ENCODE data around the gene ACSL5. TPM values are rescaled to one million over a fixed set of nuclear protein-coding genes. Genes with fewer than 3 reads are reported as not detected.

The ACSL5 gene
- total and polyA plus RNA-seq, 2 donors (not counting 1 experiment from before 2014, with no cell fraction given), result 31.5 to 36.2 TPM

DNA sequence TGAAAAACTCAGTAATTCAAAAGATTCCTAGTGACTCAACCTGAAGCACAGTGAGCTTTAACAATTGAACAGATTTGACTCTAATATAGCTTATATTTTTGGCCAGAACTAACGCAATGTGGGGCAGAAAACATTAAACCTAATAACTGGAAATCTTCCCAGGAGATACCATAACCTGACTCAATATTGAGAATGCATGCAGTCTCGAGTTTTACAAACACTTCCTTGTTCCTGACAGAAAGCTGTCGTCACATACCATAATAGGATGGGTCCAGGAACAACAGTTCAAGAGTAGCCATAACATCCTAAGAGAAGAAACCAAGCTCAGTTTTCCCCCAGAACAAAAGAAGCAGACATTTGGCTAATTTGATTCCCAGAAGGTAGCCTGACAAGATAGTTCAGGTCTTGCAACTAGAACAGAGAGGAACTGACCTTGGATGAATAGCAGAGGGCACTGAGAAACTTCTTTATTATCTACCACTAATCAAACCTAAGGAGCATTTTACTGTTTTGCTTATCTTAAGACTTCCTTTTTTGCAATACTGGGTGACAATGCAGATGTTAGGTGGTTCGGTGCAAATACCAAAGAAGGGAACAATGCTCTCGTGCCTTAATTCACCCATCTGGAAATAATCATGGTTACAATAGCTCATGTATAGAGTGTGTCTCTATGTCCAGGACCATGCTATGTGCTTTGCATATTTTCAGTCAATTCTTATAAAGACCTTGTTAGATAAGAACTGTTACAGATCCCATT lies 38.6 kb upstream of the ACSL5 start:
- Mint-ChIP-seq H3K4me3 (no peak overlapping the region), H3K27ac (no peak overlapping the region), H3K27me3 (peaks cover 23% of the 10 kb centered on the region), H3K4me1 (peaks cover 3% of the 10 kb centered on the region), H3K9me3 (ENCODE audit: insufficient read depth) (no peaks in the 10 kb centered on the region)
- intact Hi-C loops (cut with micrococcal nuclease), result no loop called here
- no peak overlapping the region for H3K27ac ChIP-seq (ENCODE audit: low read length in 2 of 2)
- H4K20me1 ChIP-seq (ENCODE audit: control insufficient read depth, insufficient read depth, low read length, poor library complexity, severe bottlenecking), result no peaks in the 10 kb centered on the region
- ATAC-seq (ENCODE audit: low read depth), result no peak
- ChIA-PET POLR2A (no interaction called here), CTCF (interaction anchor here (0.7 kb wide), 1 partner anchor 20 kb away, joined by 3 read pairs; no protein-coding TSS in a partner anchor)
- no peaks in the 10 kb centered on the region for H3K9me3 ChIP-seq (ENCODE audit: control extremely low read depth in 1 of 3, control insufficient read depth in 2 of 3, insufficient read depth in 1 of 3, low read length in 2 of 3)
- H2AFZ ChIP-seq (ENCODE audit: insufficient read depth, low read depth, low read length, poor library complexity, severe bottlenecking), result peak overlapping the region; percentile 13
- DNase-seq, result no peak
- no peaks in the 10 kb centered on the region for H3K27me3 ChIP-seq (replicated peaks in 1 of 4; ENCODE audit: control extremely low read depth in 1 of 4, control insufficient read depth in 3 of 4, insufficient read depth in 4 of 4, low read length in 3 of 4)
- no peaks in the 10 kb centered on the region for H3K36me3 ChIP-seq (replicated peaks in 1 of 2; ENCODE audit: control extremely low read depth in 1 of 2, control insufficient read depth in 1 of 2, extremely low read depth in 1 of 2, insufficient read depth in 2 of 2, low read length in 1 of 2)
- TF ChIP-seq, protein P1, sequence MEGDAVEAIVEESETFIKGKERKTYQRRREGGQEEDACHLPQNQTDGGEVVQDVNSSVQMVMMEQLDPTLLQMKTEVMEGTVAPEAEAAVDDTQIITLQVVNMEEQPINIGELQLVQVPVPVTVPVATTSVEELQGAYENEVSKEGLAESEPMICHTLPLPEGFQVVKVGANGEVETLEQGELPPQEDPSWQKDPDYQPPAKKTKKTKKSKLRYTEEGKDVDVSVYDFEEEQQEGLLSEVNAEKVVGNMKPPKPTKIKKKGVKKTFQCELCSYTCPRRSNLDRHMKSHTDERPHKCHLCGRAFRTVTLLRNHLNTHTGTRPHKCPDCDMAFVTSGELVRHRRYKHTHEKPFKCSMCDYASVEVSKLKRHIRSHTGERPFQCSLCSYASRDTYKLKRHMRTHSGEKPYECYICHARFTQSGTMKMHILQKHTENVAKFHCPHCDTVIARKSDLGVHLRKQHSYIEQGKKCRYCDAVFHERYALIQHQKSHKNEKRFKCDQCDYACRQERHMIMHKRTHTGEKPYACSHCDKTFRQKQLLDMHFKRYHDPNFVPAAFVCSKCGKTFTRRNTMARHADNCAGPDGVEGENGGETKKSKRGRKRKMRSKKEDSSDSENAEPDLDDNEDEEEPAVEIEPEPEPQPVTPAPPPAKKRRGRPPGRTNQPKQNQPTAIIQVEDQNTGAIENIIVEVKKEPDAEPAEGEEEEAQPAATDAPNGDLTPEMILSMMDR (IDR thresholded peaks at IDR 0.05), result no peak
- TF ChIP-seq EZH2 (IDR thresholded peaks at IDR 0.05; ENCODE audit: borderline replicate concordance, insufficient read depth, low read depth, low read length, poor library complexity, severe bottlenecking), result no peak
- no peaks in the 10 kb centered on the region for H3K4me1 ChIP-seq (ENCODE audit: control insufficient read depth in 2 of 2, insufficient read depth in 2 of 2, low read length in 2 of 2)
- no peak overlapping the region for H3K4me3 ChIP-seq (ENCODE audit: control extremely low read depth in 1 of 5, extremely low read depth in 1 of 5, insufficient read depth in 1 of 5, low read depth in 2 of 5, low read length in 4 of 5)
- no peak overlapping the region for H3K4me2 ChIP-seq (replicated peaks; ENCODE audit: low read depth, low read length, poor library complexity, severe bottlenecking)
- WGBS (ENCODE audit: insufficient coverage), result 70% methylated on average over 3 of the region's 5 CpGs
- H3K9ac ChIP-seq (ENCODE audit: low read length), result no peak overlapping the region
- H3K79me2 ChIP-seq (ENCODE audit: control insufficient read depth, insufficient read depth, low read length), result no peaks in the 10 kb centered on the region

- no peaks in the 10 kb centered on the region for H3K79me2 ChIP-seq (ENCODE audit: control insufficient read depth, insufficient read depth, low read length)
- no peak overlapping the region for H3K27ac ChIP-seq (ENCODE audit: low read length in 2 of 2)
- no peak overlapping the region for H3K27ac Mint-ChIP-seq
- H3K4me1 ChIP-seq (ENCODE audit: control insufficient read depth in 2 of 2, insufficient read depth in 2 of 2, low read length in 2 of 2), result no peaks in the 10 kb centered on the region
- peaks cover 20% of the 10 kb centered on the region for H3K27me3 Mint-ChIP-seq
- TF ChIP-seq EZH2 (IDR thresholded peaks at IDR 0.05; ENCODE audit: borderline replicate concordance, insufficient read depth, low read depth, low read length, poor library complexity, severe bottlenecking), result no peak
- no peaks in the 10 kb centered on the region for H3K9me3 ChIP-seq (ENCODE audit: control extremely low read depth in 1 of 3, control insufficient read depth in 2 of 3, insufficient read depth in 1 of 3, low read length in 2 of 3)
- no peak overlapping the region for H3K4me2 ChIP-seq (replicated peaks; ENCODE audit: low read depth, low read length, poor library complexity, severe bottlenecking)
- no peaks in the 10 kb centered on the region for H3K27me3 ChIP-seq (replicated peaks in 1 of 4; ENCODE audit: control extremely low read depth in 1 of 4, control insufficient read depth in 3 of 4, insufficient read depth in 4 of 4, low read length in 3 of 4)
- H3K4me3 ChIP-seq (ENCODE audit: control extremely low read depth in 1 of 5, extremely low read depth in 1 of 5, insufficient read depth in 1 of 5, low read depth in 2 of 5, low read length in 4 of 5), result no peak overlapping the region
- H3K9ac ChIP-seq (ENCODE audit: low read length), result no peak overlapping the region
- H3K4me3 Mint-ChIP-seq, result no peak overlapping the region
- intact Hi-C loops (cut with micrococcal nuclease), result no loop called here
- no peaks in the 10 kb centered on the region for H3K9me3 Mint-ChIP-seq (ENCODE audit: insufficient read depth)
- DNase-seq, result no peak
- H4K20me1 ChIP-seq (ENCODE audit: control insufficient read depth, insufficient read depth, low read length, poor library complexity, severe bottlenecking), result no peaks in the 10 kb centered on the region
- WGBS (ENCODE audit: insufficient coverage), result 50% methylated on average over 4 of the region's 4 CpGs
- CTCF ChIA-PET, result no interaction called here
- peak overlapping the region; percentile 12 for H2AFZ ChIP-seq (ENCODE audit: insufficient read depth, low read depth, low read length, poor library complexity, severe bottlenecking)
- no peaks in the 10 kb centered on the region for H3K36me3 ChIP-seq (replicated peaks in 1 of 2; ENCODE audit: control extremely low read depth in 1 of 2, control insufficient read depth in 1 of 2, extremely low read depth in 1 of 2, insufficient read depth in 2 of 2, low read length in 1 of 2)
- ATAC-seq (ENCODE audit: low read depth), result no peak
- H3K4me1 Mint-ChIP-seq, result peaks cover 3% of the 10 kb centered on the region
- POLR2A ChIA-PET, result no interaction called here
Measured at GRCh38 chr10:112335868-112336265, 38.0 kb upstream of the ACSL5 start.

All from B cell (primary cell).